Measurements from ENCODE around the gene USHBP1. TPM values are rescaled to one million over a fixed set of nuclear protein-coding genes. Genes with fewer than 3 reads are reported as not detected.

USHBP1 gene
- 1.4 and 2.2 TPM in 2 replicates for polyA plus RNA-seq (2013)

- peaks cover 5 to 10% of the 10 kb centered on the region in 2 experiments for H3K36me3 ChIP-seq (ENCODE audit: control insufficient read depth in 1 of 2, insufficient read depth in 2 of 2, low read length in 2 of 2)
- H3K14ac ChIP-seq (ENCODE audit: low read length) = peak within 1 kb of the TSS; percentile 36
- peak within 1 kb of the TSS; percentile 48 for H2BK120ac ChIP-seq (ENCODE audit: insufficient read depth, low read length, poor library complexity)
- peak within 1 kb of the TSS; percentile 8 for H4K12ac ChIP-seq (ENCODE audit: low read depth, low read length)
- peak within 1 kb of the TSS; percentile 15 for H2AFZ ChIP-seq (ENCODE audit: insufficient read depth, low read length, poor library complexity)
- H2AK5ac ChIP-seq (ENCODE audit: low read length) = peak within 1 kb of the TSS; percentile 70
- H3K27ac ChIP-seq (ENCODE audit: low read depth, low read length) = peak within 1 kb of the TSS; percentile 96
- no peak for DNase-seq
- no peaks in the 10 kb centered on the region for H3K27me3 ChIP-seq (ENCODE audit: insufficient read depth, low read length)
- peak within 1 kb of the TSS; percentile 25 for H3K18ac ChIP-seq (ENCODE audit: low read length)
- peaks cover 32% of the 10 kb centered on the region for H3K79me1 ChIP-seq (ENCODE audit: low read length)
- H3K9ac ChIP-seq (ENCODE audit: low read length) = no peak within 1 kb of the TSS
- peak within 1 kb of the TSS; percentile 20 for H4K8ac ChIP-seq (ENCODE audit: low read depth, low read length)
- H3K4ac ChIP-seq (ENCODE audit: low read depth, low read length) = peak within 1 kb of the TSS; percentile 19
- H3K4me1 ChIP-seq (ENCODE audit: control insufficient read depth in 1 of 2, insufficient read depth in 2 of 2, low read length in 2 of 2) = peaks cover 18% of the 10 kb centered on the region in 2 experiments
- H3K4me3 ChIP-seq (ENCODE audit: low read depth, low read length) = no peak within 1 kb of the TSS
- peak within 1 kb of the TSS; percentile 37 for H4K91ac ChIP-seq (ENCODE audit: low read depth, low read length)
- H2BK5ac ChIP-seq (ENCODE audit: low read depth, low read length, poor library complexity) = peak within 1 kb of the TSS; percentile 26
- WGBS (ENCODE audit: extremely low coverage, insufficient coverage, insufficient read length) = no CpG with 5 or more reads among the region's 5 CpGs
- peaks cover 7% of the 10 kb centered on the region for H3K79me2 ChIP-seq (ENCODE audit: control insufficient read depth, insufficient read depth, low read length, poor library complexity)
- H2BK12ac ChIP-seq (ENCODE audit: low read length) = peak within 1 kb of the TSS; percentile 83
- peaks cover 4% of the 10 kb centered on the region for H3K9me3 ChIP-seq (ENCODE audit: insufficient read depth, low read depth, low read length)
- H3K4me2 ChIP-seq (ENCODE audit: low read length) = peak within 1 kb of the TSS; percentile 13
- no peak within 1 kb of the TSS for H3K23ac ChIP-seq (ENCODE audit: low read length)
Measured at GRCh38 chr19:17264641-17264979, at the start of gene USHBP1. Gene USHBP1, minus strand, starts transcription at chr19:17264745. Its CDS starts 446 bp downstream, at chr19:17264299.

- Histone ChIP-seq H3K9me3 (ENCODE audit: insufficient read depth, low read depth, low read length) (peaks cover 4% of the 10 kb centered on the region), H3K36me3 (ENCODE audit: control insufficient read depth in 1 of 2, insufficient read depth in 2 of 2, low read length in 2 of 2) (peaks cover 39 to 46% of the 10 kb centered on the region in 2 experiments), H4K8ac (ENCODE audit: low read depth, low read length) (no peak overlapping the region), H3K27ac (ENCODE audit: low read depth, low read length) (no peak overlapping the region), H3K79me2 (ENCODE audit: control insufficient read depth, insufficient read depth, low read length, poor library complexity) (peaks cover 14% of the 10 kb centered on the region), H3K4me2 (ENCODE audit: low read length) (no peak overlapping the region), H2BK12ac (ENCODE audit: low read length) (no peak overlapping the region), H3K27me3 (ENCODE audit: insufficient read depth, low read length) (no peaks in the 10 kb centered on the region), H2BK5ac (ENCODE audit: low read depth, low read length, poor library complexity) (no peak overlapping the region), H4K12ac (ENCODE audit: low read depth, low read length) (no peak overlapping the region), H3K14ac (ENCODE audit: low read length) (no peak overlapping the region), H2AK5ac (ENCODE audit: low read length) (no peak overlapping the region), H3K4me3 (ENCODE audit: low read depth, low read length) (no peak overlapping the region), H3K23ac (ENCODE audit: low read length) (no peak overlapping the region), H3K18ac (ENCODE audit: low read length) (peak overlapping the region; percentile 58), H3K9ac (ENCODE audit: low read length) (no peak overlapping the region), H3K4ac (ENCODE audit: low read depth, low read length) (peak overlapping the region; percentile 29), H2BK120ac (ENCODE audit: insufficient read depth, low read length, poor library complexity) (no peak overlapping the region), H4K91ac (ENCODE audit: low read depth, low read length) (no peak overlapping the region), H3K4me1 (ENCODE audit: control insufficient read depth in 1 of 2, insufficient read depth in 2 of 2, low read length in 2 of 2) (peaks cover 26 to 29% of the 10 kb centered on the region in 2 experiments), H3K79me1 (ENCODE audit: low read length) (peaks cover 14% of the 10 kb centered on the region), H2AFZ (ENCODE audit: insufficient read depth, low read length, poor library complexity) (no peak overlapping the region)
- no peak for DNase-seq
- WGBS (ENCODE audit: extremely low coverage, insufficient coverage, insufficient read length) = no CpG with 5 or more reads among the region's 19 CpGs
Measured at GRCh38 chr19:17314007-17314593, 49.6 kb upstream of the USHBP1 start.

- Histone ChIP-seq H4K12ac (ENCODE audit: low read depth, low read length) (no peak overlapping the region), H4K8ac (ENCODE audit: low read depth, low read length) (peak overlapping the region; percentile 24), H3K27ac (ENCODE audit: low read depth, low read length) (peak overlapping the region; percentile 83), H3K23ac (ENCODE audit: low read length) (no peak overlapping the region), H3K4me2 (ENCODE audit: low read length) (peak overlapping the region; percentile 46), H3K4me1 (ENCODE audit: control insufficient read depth in 1 of 2, insufficient read depth in 2 of 2, low read length in 2 of 2) (peaks cover 29 to 34% of the 10 kb centered on the region in 2 experiments), H2BK120ac (ENCODE audit: insufficient read depth, low read length, poor library complexity) (peak overlapping the region; percentile 15), H3K79me2 (ENCODE audit: control insufficient read depth, insufficient read depth, low read length, poor library complexity) (peaks cover 14% of the 10 kb centered on the region), H2BK12ac (ENCODE audit: low read length) (peak overlapping the region; percentile 5), H3K9me3 (ENCODE audit: insufficient read depth, low read depth, low read length) (peaks cover 4% of the 10 kb centered on the region), H2AFZ (ENCODE audit: insufficient read depth, low read length, poor library complexity) (no peak overlapping the region), H3K9ac (ENCODE audit: low read length) (peak overlapping the region; percentile 42), H2BK5ac (ENCODE audit: low read depth, low read length, poor library complexity) (peak overlapping the region; percentile 10), H3K36me3 (ENCODE audit: control insufficient read depth in 1 of 2, insufficient read depth in 2 of 2, low read length in 2 of 2) (peaks cover 29 to 40% of the 10 kb centered on the region in 2 experiments), H3K14ac (ENCODE audit: low read length) (peak overlapping the region; percentile 17), H3K18ac (ENCODE audit: low read length) (peak overlapping the region; percentile 15), H3K27me3 (ENCODE audit: insufficient read depth, low read length) (no peaks in the 10 kb centered on the region), H3K79me1 (ENCODE audit: low read length) (peaks cover 14% of the 10 kb centered on the region), H4K91ac (ENCODE audit: low read depth, low read length) (peak overlapping the region; percentile 58), H3K4ac (ENCODE audit: low read depth, low read length) (peak overlapping the region; percentile 47), H3K4me3 (ENCODE audit: low read depth, low read length) (peak overlapping the region; percentile 6), H2AK5ac (ENCODE audit: low read length) (no peak overlapping the region)
- no CpG with 5 or more reads among the region's 20 CpGs for WGBS (ENCODE audit: extremely low coverage, insufficient coverage, insufficient read length)
- DNase-seq = no peak
Measured at GRCh38 chr19:17312189-17313113, 47.9 kb upstream of the USHBP1 start.

- peak; percentile 99 for DNase-seq
- Histone ChIP-seq H3K4me3 (ENCODE audit: low read depth, low read length) (peak overlapping the region; percentile 6), H2BK5ac (ENCODE audit: low read depth, low read length, poor library complexity) (peak overlapping the region; percentile 10), H3K9ac (ENCODE audit: low read length) (no peak overlapping the region), H2BK12ac (ENCODE audit: low read length) (peak overlapping the region; percentile 63), H2AK5ac (ENCODE audit: low read length) (no peak overlapping the region), H3K14ac (ENCODE audit: low read length) (peak overlapping the region; percentile 2), H3K36me3 (ENCODE audit: control insufficient read depth in 1 of 2, insufficient read depth in 2 of 2, low read length in 2 of 2) (peaks cover 28 to 35% of the 10 kb centered on the region in 2 experiments), H3K9me3 (ENCODE audit: insufficient read depth, low read depth, low read length) (peaks cover 4% of the 10 kb centered on the region), H3K4ac (ENCODE audit: low read depth, low read length) (no peak overlapping the region), H3K4me2 (ENCODE audit: low read length) (peak overlapping the region; percentile 46), H3K79me2 (ENCODE audit: control insufficient read depth, insufficient read depth, low read length, poor library complexity) (peaks cover 14% of the 10 kb centered on the region), H4K8ac (ENCODE audit: low read depth, low read length) (no peak overlapping the region), H2AFZ (ENCODE audit: insufficient read depth, low read length, poor library complexity) (no peak overlapping the region), H3K18ac (ENCODE audit: low read length) (peak overlapping the region; percentile 2), H4K91ac (ENCODE audit: low read depth, low read length) (peak overlapping the region; percentile 61), H3K79me1 (ENCODE audit: low read length) (peaks cover 14% of the 10 kb centered on the region), H2BK120ac (ENCODE audit: insufficient read depth, low read length, poor library complexity) (no peak overlapping the region), H3K27ac (ENCODE audit: low read depth, low read length) (peak overlapping the region; percentile 83), H3K23ac (ENCODE audit: low read length) (no peak overlapping the region), H3K27me3 (ENCODE audit: insufficient read depth, low read length) (no peaks in the 10 kb centered on the region), H4K12ac (ENCODE audit: low read depth, low read length) (no peak overlapping the region), H3K4me1 (ENCODE audit: control insufficient read depth in 1 of 2, insufficient read depth in 2 of 2, low read length in 2 of 2) (peaks cover 29 to 34% of the 10 kb centered on the region in 2 experiments)
- no CpG with 5 or more reads among the region's 11 CpGs for WGBS (ENCODE audit: extremely low coverage, insufficient coverage, insufficient read length)
Measured at GRCh38 chr19:17311455-17312188, 47.1 kb upstream of the USHBP1 start.
